Glutamatergic neuron (in vitro differentiated cells): ENCODE measurements around the gene MMP12. TPM values are rescaled to one million over a fixed set of nuclear protein-coding genes. Genes with fewer than 3 reads are reported as not detected.

Experiments used
- DNase-seq: peaks from one replicate; pipeline ENCODE4 v3.0.0; 2022
- H3K27ac Mint-ChIP-seq: one replicate; pipeline ENCODE4 v1.8.0; 2020; ENCODE audit warnings: mild to moderate bottlenecking, mixed read lengths, inconsistent platforms; ENCODE audit not compliant: unreplicated experiment
- H3K27me3 Mint-ChIP-seq: one replicate; pipeline ENCODE4 v1.8.0; 2020; ENCODE audit warnings: mild to moderate bottlenecking, moderate library complexity, mixed read lengths, inconsistent platforms; ENCODE audit not compliant: unreplicated experiment
- H3K36me3 Mint-ChIP-seq: one replicate; pipeline ENCODE4 v1.8.0; 2020; ENCODE audit warnings: mild to moderate bottlenecking, mixed read lengths, inconsistent platforms; ENCODE audit not compliant: unreplicated experiment
- H3K4me1 Mint-ChIP-seq: one replicate; pipeline ENCODE4 v1.8.0; 2020; ENCODE audit warnings: mild to moderate bottlenecking, low read depth, mixed read lengths, inconsistent platforms; ENCODE audit not compliant: unreplicated experiment
- H3K4me3 Mint-ChIP-seq: one replicate; pipeline ENCODE4 v1.8.0; 2020; ENCODE audit warnings: mild to moderate bottlenecking, mixed read lengths, inconsistent platforms; ENCODE audit not compliant: unreplicated experiment
- H3K9me3 Mint-ChIP-seq: one replicate; pipeline ENCODE4 v1.8.0; 2020; ENCODE audit warnings: mild to moderate bottlenecking, moderate library complexity, mixed read lengths, inconsistent platforms; ENCODE audit not compliant: unreplicated experiment
- total RNA-seq: library from RNA; stranded (reverse); fragmentation: NEBNext Ultra II Directional; extraction: Animal tissue kit (Norgen Biotek cat#: 25700); gene quantifications from one replicate; pipeline ENCODE4 v1.2.1, GENCODE V29; 2021; ENCODE audit not compliant: unreplicated experiment
- TF ChIP-seq, protein P1 (sequence below): fragments of 200-600 bp; sonication (generic); IDR thresholded peaks from one replicate; pipeline ENCODE4 v1.5.0; 2021; ENCODE audit not compliant: partially characterized antibody, unreplicated experiment

The MMP12 gene
- total RNA-seq, 1 donor from 2014 or later: not detected

DNA sequence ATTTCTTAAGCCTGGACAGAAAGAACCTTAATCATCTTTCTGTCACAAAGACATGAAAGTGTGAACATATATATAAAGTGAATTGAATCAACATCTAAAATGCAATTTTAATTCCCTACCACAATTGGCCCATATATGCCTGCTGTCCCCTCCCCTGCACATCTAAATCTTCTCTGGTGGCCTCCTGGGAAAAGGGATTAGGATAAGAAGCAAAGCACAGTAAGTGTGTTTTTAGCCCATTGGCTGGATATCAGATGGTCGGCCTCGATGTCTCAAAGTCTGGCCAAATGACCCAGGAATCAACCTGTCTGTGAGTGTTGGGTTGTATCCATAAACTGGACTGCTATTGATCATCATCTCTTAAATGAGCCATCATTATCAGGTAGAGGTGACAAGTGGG, 37.1 kb downstream of the MMP12 start:
- DNase-seq: no peak
- peaks cover 9% of the 10 kb centered on the region for H3K4me1 Mint-ChIP-seq
- no peaks in the 10 kb centered on the region for H3K9me3 Mint-ChIP-seq
- TF ChIP-seq, protein P1, sequence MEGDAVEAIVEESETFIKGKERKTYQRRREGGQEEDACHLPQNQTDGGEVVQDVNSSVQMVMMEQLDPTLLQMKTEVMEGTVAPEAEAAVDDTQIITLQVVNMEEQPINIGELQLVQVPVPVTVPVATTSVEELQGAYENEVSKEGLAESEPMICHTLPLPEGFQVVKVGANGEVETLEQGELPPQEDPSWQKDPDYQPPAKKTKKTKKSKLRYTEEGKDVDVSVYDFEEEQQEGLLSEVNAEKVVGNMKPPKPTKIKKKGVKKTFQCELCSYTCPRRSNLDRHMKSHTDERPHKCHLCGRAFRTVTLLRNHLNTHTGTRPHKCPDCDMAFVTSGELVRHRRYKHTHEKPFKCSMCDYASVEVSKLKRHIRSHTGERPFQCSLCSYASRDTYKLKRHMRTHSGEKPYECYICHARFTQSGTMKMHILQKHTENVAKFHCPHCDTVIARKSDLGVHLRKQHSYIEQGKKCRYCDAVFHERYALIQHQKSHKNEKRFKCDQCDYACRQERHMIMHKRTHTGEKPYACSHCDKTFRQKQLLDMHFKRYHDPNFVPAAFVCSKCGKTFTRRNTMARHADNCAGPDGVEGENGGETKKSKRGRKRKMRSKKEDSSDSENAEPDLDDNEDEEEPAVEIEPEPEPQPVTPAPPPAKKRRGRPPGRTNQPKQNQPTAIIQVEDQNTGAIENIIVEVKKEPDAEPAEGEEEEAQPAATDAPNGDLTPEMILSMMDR: no peak
- no peaks in the 10 kb centered on the region for H3K36me3 Mint-ChIP-seq
- H3K4me3 Mint-ChIP-seq: no peak overlapping the region
- no peaks in the 10 kb centered on the region for H3K27me3 Mint-ChIP-seq
- no peak overlapping the region for H3K27ac Mint-ChIP-seq

DNA sequence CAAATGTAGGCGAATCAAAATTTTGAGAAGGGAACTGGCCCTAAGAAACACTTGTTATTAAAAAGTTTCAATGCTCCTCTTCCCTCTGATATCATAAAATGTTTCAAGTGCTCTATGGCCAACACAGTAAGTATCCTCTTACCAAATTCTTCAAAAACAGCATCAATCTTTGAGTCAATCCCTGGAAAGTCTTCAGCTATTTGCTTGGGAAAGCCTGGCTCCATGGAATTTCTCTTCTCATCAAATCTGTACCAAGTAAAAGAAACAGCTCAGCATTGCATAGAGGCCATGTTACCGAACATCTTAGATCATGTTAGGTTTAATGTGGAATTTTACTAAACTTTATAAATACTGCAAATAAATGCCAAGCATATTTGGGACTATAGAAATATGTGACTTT, 37.6 kb downstream of the MMP12 start:
- Mint-ChIP-seq H3K36me3 (no peaks in the 10 kb centered on the region), H3K9me3 (no peaks in the 10 kb centered on the region), H3K4me1 (peaks cover 9% of the 10 kb centered on the region), H3K4me3 (no peak overlapping the region), H3K27ac (no peak overlapping the region), H3K27me3 (no peaks in the 10 kb centered on the region)
- TF ChIP-seq, protein P1: no peak
- DNase-seq: no peak

DNA sequence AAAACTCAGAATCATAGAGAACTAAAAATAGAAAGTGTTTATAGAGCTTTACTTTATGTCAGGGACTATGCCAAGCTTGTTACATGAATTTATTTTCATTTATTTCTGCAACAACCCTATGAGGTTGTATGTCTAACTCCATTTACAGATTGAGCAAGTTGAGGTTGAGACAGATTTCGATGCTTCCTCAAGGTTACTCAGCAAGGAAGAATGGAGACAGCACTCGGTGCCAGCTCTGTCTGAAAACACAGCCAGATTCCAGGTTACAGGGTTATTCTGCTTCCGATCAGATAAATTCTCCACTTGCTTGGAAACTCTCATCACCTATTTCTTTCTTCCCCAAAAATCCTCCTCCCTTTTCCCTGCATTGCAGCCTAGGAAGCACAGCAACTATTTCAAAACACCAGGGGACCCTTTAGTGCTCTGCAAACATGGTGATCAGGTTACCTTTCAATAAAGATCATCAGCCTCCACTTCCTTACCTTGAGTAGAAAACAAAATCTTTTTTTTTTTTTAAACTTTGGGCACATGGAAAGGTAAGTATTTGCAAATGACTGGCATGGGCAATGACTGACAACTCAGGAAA, 38.4 kb downstream of the MMP12 start:
- Mint-ChIP-seq H3K27me3 (no peaks in the 10 kb centered on the region), H3K27ac (no peak overlapping the region)
- no peak for DNase-seq

DNA sequence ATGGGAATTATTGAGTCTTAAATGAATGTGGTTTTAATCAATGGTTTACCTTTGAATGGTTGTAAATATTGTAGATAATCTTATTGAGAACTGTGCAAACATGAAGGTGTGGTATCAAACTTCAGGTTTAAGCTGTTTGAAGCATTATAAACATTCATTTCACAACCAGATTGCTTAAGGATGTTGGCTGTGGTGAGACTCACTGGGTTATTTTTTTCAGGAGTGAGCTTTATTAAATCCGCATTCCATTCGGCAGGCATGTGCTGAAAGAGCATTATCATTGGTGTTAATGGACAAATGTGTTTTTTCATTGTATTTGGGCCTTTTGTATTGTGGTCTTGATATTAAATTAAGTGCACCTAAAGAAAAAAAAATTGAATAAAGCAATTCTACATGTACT, 41.1 kb downstream of the MMP12 start:
- H3K4me3 Mint-ChIP-seq: no peak overlapping the region
- H3K27me3 Mint-ChIP-seq: no peaks in the 10 kb centered on the region
- H3K9me3 Mint-ChIP-seq: no peaks in the 10 kb centered on the region
- H3K36me3 Mint-ChIP-seq: no peaks in the 10 kb centered on the region
- no peak for DNase-seq
- H3K27ac Mint-ChIP-seq: no peak overlapping the region
- TF ChIP-seq, protein P1: no peak
- H3K4me1 Mint-ChIP-seq: peaks cover 5% of the 10 kb centered on the region

More for the DNA sequence above, 38.4 kb downstream of the MMP12 start:
- Mint-ChIP-seq H3K4me3 (no peak overlapping the region), H3K36me3 (no peaks in the 10 kb centered on the region), H3K9me3 (no peaks in the 10 kb centered on the region), H3K4me1 (peaks cover 9% of the 10 kb centered on the region)
- TF ChIP-seq, protein P1: no peak

DNA sequence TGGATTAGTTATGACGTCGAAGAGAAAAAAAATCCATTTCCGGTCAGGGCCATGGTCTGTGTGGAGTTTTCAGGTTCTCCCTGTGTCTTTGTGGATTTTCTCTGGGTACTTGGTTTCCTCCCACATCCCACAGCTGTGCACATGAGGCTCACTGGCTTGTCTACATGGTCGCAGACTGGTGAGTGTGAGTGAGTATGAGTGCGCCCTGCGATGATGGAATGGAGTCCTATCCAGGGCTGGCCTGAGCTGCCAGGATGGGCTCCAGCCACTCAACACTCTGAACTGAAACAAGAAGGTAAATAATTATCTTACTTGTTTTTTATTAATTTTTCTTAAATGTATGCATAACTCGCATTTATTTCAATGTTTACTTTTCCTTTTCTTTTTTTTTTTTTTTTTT, 42.2 kb downstream of the MMP12 start:
- TF ChIP-seq, protein P1: no peak
- H3K36me3 Mint-ChIP-seq: no peaks in the 10 kb centered on the region
- H3K4me3 Mint-ChIP-seq: no peak overlapping the region
- H3K4me1 Mint-ChIP-seq: no peaks in the 10 kb centered on the region
- no peak for DNase-seq
- no peaks in the 10 kb centered on the region for H3K27me3 Mint-ChIP-seq
- no peaks in the 10 kb centered on the region for H3K9me3 Mint-ChIP-seq
- no peak overlapping the region for H3K27ac Mint-ChIP-seq
